HG02973 (cell line): Measurements from ENCODE around the gene MINDY2.
"Not testable (repeated sequence)": the region's sequence is repeated elsewhere in the genome, so short reads cannot be mapped to it uniquely, and the experiment has no call there.

ENCODE experiments used
- ATAC-seq: cut with Tn5 transposase; IDR thresholded peaks from one replicate; pipeline ENCODE4 v1.9.1; 2021; ENCODE audit warnings: moderate library complexity; ENCODE audit not compliant: unreplicated experiment

The MINDY2 gene

GRCh38 chr15:58877999-58878825, 107.1 kb downstream of the MINDY2 start:
- ATAC-seq, result no peak

- no peak for ATAC-seq
Observed at GRCh38 chr15:58880320-58880719, 109.2 kb downstream of the MINDY2 start.

- no peak for ATAC-seq
Observed at GRCh38 chr15:58882243-58882642, 111.1 kb downstream of the MINDY2 start.

- ATAC-seq, result not testable (repeated sequence)
Observed at GRCh38 chr15:58883926-58884325, 112.8 kb downstream of the MINDY2 start.

- ATAC-seq, result no peak
Observed at GRCh38 chr15:58886921-58887320, 115.8 kb downstream of the MINDY2 start.

- no peak for ATAC-seq
Observed at GRCh38 chr15:58889363-58889762, 118.3 kb downstream of the MINDY2 start.

- no peak for ATAC-seq
Observed at GRCh38 chr15:58898150-58898680, 127.1 kb downstream of the MINDY2 start.

- no peak for ATAC-seq
Observed at GRCh38 chr15:58900631-58901030, 129.5 kb downstream of the MINDY2 start.

- no peak for ATAC-seq
Observed at GRCh38 chr15:58908550-58909309, 137.6 kb downstream of the MINDY2 start.

- ATAC-seq, result no peak
Observed at GRCh38 chr15:58909616-58910015, 138.5 kb downstream of the MINDY2 start.

- no peak for ATAC-seq
Observed at GRCh38 chr15:58910456-58910855, 139.4 kb downstream of the MINDY2 start.
